GM21619 (cell line): Measurements from ENCODE around the gene MAG.
"Not testable (repeated sequence)": the region's sequence is repeated elsewhere in the genome, so short reads cannot be mapped to it uniquely, and the experiment has no call there.

ENCODE experiments used
- ATAC-seq: cut with Tn5 transposase; IDR thresholded peaks from one replicate; pipeline ENCODE4 v1.9.1; 2021; ENCODE audit not compliant: unreplicated experiment

The MAG gene

GRCh38 chr19:35358834-35359233 is 66.9 kb downstream of the MAG start:
- not testable (repeated sequence) for ATAC-seq

GRCh38 chr19:35359395-35359794 is 67.4 kb downstream of the MAG start:
- not testable (repeated sequence) for ATAC-seq

GRCh38 chr19:35360081-35360480 is 68.1 kb downstream of the MAG start:
- not testable (repeated sequence) for ATAC-seq

- ATAC-seq: no peak
These were observed 69.0 kb downstream of the MAG start for GRCh38 chr19:35360880-35361420.

GRCh38 chr19:35362261-35363000 is 70.5 kb downstream of the MAG start:
- ATAC-seq: no peak

- no peak for ATAC-seq
These were observed 71.1 kb downstream of the MAG start for GRCh38 chr19:35363001-35363590.
